Activated gamma-delta T cell treated with Interleukin-2 at 50 U/mL for 16 hours (primary cell): ENCODE results near the gene EIF2S1.
A peak's percentile ranks its signal among the peaks of the same experiment; 100 is the strongest.
"Not testable (repeated sequence)": the region's sequence is repeated elsewhere in the genome, so short reads cannot be mapped to it uniquely, and the experiment has no call there.

Source experiments
- DNase-seq: peaks from one replicate; pipeline ENCODE4 v3.0.0-alpha.2; 2020

Gene EIF2S1

GRCh38 chr14:67413806-67414769 lies 54.0 kb downstream of the EIF2S1 start:
- DNase-seq, result no peak

- not testable (repeated sequence) for DNase-seq
These were observed 55.5 kb downstream of the EIF2S1 start for GRCh38 chr14:67415610-67416009.

DNA sequence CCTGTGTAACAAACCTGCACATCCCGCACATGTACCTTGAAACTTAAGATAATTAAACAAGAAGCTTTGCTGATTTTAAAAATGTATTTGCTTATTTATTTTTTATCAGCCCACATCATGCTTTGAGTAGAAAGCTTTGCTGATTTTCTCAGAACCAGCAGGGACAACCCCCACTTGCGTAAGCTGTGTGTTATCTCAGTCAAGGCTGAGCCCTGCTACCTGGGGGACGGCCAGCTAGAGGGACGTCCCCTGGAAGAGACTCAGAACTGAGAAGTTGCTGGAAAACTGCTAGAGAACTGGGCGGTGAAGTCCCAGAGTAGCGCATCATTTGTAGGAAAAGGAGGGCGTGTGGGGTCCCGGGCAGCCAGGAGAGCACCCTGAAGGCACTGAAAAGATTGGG lies 56.0 kb downstream of the EIF2S1 start:
- DNase-seq, result no peak

DNA sequence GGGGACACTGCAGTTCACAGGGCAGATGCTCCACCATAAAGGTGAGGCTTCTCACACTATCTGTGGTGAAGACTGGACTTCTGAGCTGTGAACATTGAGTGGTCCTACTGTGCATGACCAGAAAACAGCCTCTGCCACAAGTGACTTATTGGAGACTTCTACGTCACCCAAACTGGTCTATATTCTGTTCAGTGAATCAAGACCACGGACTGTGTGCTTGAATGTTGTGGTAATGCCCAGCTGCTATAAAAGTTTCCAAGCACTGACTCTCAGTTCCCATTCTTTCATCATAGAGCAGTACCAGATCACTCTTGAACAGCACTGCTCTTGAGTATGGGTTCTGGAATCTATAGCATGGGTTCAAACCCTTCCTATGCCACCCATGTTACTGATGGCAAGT lies 56.7 kb downstream of the EIF2S1 start:
- DNase-seq, result no peak

- no peak for DNase-seq
These were observed 57.5 kb downstream of the EIF2S1 start for GRCh38 chr14:67417633-67418032.

DNA sequence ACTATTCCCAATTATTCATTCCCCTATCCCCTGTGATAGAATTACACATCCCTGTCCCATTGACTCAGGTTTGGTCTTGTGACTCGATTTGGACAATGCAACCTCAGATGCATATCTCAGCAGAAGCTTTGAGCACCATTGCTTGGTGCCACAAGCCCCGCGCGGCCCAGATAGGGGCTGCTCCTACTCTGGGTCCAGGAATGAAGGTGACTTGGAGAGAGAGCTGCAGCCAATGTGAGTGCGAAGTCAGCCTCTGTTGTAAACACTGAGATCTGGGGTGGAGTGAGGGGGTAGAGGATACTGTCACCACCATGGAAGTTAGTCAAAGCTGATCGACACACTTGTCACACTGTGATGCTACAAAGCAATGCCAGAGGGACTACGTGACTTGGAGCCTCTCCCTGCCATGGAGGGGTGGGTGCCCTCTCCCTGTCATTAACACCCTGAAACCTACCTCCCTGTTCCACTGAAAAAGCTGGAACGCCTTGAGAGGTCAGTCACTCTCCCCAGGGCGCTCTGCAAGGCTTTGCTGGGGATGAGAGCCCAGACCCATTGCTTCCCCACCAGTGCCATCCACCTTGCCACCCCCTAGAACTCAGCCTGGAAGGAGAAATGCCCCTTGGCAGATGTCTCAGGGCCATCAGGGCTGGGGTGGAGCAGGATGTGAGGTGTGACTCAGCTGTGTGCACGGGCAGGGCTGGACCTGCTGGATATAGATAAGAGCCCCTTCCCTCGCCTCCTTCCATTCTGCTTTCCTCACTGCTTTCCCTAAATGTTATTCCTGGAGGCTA lies 58.5 kb downstream of the EIF2S1 start:
- DNase-seq, result no peak

DNA sequence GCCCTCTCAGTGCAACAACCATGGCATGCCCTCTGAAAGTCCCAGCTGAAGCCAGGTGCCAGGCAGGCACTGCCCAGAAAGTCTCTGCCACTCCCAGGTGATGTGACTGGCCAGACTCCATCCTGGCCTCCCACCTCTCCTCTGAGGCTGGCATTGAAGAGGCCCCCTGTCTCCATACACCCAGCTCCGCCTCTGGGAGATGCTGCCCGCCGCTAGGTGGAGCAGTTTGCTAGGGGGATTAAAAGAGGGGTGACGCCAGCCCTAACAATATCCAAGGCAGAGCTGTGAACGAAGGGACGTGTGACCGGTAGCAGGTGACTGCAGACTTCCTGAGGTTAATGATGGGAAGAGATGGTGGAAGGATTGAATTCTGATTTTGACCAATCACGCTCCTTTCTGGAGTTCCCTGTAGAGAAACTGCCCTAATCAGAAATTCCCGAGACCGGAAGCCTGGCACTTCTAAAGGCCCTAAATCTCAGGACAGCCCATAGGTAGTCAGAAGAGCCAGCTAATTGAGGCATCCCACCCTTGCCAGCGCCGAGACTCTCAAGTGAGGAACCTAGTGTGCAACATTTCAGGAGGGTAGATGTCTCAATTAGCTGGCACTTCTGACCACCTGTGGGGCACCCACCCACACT lies 60.1 kb downstream of the EIF2S1 start:
- peak; percentile 14 for DNase-seq

DNA sequence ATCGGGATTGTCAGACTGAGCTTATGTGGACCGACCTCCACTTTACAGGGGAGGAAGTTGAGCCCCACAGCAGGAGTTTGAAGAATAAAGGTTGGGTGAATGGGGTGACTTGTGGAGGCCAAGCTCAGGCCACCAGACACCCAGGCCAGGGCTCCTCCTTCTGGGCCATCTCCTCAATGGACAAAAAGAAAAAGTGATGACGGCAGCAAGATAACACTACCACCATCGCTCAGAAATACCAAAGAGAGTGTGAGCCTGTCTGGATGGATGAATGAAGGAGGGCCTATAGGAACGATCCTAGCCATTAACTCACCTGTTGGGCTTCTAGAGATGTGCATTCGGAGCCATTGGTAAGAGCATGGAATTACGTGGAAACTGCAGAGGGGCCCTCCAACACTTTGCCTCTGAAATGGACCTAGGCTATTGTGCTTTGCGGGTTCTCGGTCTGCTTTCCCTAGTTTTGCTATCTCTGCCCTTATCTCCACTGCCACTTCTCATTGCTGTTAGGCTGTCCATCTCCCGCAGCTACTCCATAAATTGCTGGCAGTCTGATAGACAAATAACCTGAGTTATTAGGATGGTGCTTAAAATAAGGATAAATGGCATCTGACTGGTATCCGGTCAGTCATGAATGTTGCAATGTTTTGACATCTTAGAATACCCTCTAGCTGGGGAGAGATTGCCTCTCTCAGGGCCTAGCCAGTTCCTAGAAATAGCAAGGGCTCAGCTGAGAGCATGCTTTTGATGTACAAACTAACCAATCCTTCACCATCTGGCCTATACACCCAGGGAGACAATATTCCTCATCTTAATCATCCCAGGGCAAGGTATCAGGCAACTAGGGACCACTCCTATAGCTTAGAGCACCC lies 61.5 kb downstream of the EIF2S1 start:
- DNase-seq, result no peak

DNA sequence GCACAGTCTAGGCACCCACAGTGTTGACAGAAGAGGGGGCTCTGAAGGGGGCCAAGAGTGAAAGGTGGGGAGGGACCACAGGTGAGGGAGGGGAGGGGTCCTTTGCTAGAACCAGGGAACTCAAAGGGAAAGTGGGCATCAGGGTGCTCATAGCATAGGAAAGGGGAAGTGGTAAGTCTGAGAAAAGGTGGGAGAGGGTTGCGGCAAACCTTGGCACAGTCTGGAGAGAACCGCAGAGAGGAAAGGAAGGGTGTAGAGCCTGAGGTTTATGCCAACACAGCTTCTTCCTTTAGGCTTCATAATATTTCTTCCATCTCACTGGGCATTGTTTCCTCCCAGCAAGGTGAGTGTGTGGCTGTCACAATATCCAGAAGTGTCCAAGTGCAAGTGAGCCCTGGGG lies 63.3 kb downstream of the EIF2S1 start:
- no peak for DNase-seq

- no peak for DNase-seq
These were observed 64.4 kb downstream of the EIF2S1 start for GRCh38 chr14:67424539-67424938.

GRCh38 chr14:67425608-67426007 lies 65.5 kb downstream of the EIF2S1 start:
- DNase-seq, result no peak

GRCh38 chr14:67426161-67426560 lies 66.0 kb downstream of the EIF2S1 start:
- DNase-seq, result no peak

- DNase-seq, result peak; percentile 70
These were observed 67.0 kb downstream of the EIF2S1 start for GRCh38 chr14:67426983-67427606.

- no peak for DNase-seq
These were observed 68.4 kb downstream of the EIF2S1 start for GRCh38 chr14:67428501-67429031.

GRCh38 chr14:67429510-67430205 lies 69.5 kb downstream of the EIF2S1 start:
- DNase-seq, result no peak

DNA sequence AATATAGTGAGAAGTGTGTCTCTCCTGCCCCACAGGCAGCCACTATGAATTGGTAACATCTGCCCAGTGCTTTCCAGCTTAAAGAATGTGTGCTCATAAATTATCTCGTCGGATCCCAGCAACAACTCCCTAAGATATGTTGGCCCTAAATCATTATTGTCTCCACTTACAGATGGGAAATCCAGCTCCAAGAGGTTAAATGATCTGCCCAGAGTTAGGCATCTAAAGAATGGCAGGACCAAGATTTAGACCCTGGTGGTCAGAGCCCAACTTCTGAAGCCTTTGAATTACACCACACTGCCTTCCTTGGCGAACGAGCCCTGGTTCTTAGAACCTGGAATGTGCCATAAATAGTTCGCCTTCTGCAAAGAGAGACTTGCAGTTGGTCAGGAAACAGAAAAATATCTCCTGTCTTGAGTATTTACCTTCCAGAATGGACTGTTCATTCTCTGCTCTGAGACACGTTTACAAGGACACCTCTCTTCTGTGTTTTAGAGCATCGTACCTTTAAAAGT lies 72.0 kb downstream of the EIF2S1 start:
- no peak for DNase-seq

DNA sequence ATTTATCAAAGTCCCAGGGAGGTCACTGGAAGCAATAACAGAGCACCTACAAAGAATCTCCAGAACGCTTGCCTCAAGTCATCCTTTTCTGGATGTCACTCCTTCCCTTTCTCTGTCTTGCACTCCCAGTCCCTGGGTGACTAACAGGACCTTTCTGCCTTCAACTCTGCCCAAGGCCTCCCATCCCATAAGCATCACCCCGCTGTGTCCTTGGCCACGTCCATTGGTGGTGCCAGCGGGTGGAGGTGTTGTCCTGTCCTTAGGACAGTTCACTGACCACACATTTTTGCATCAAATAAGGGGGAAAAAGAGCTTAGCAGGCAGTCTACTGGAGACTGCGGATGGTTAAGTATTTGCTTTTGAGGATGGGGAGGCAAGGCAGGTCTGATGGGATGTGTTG lies 75.5 kb downstream of the EIF2S1 start:
- DNase-seq, result no peak
